GM12878 (cell line): ENCODE data around the gene PCSK6. TPM values are rescaled to one million over a fixed set of nuclear protein-coding genes. Genes with fewer than 3 reads are reported as not detected.
"Not testable (repeated sequence)": the region's sequence is repeated elsewhere in the genome, so short reads cannot be mapped to it uniquely, and the experiment has no call there.

ENCODE experiments used
- ATAC-seq: fragments of 200-7000 bp; cut with Tn5 transposase; 3 replicates; pipeline ENCODE4 v1.9.1; 2020; ENCODE audit warnings: mild to moderate bottlenecking, moderate library complexity
- BruUV-seq: library from RNA; stranded (reverse); fragments of 400-500 nt; replicated peaks from 2 replicates; lab custom pipeline; 2021; lab: Mats Ljungman, UMichigan
- CTCF ChIA-PET: fragments of 300-600 bp; sonication (Branson Sonifier 250); formaldehyde crosslinking; extraction: SDS; loops from one replicate; lab custom pipeline; 2021; ENCODE audit warnings: inconsistent platforms; lab: Yijun Ruan, JAX
- POLR2A ChIA-PET: fragments of 350-600 bp; formaldehyde crosslinking; extraction: SDS; loops from one replicate; lab custom pipeline; 2021; ENCODE audit warnings: inconsistent platforms; lab: Charles Lee
- RAD21 ChIA-PET: fragments of 300-600 bp; sonication (Branson Sonifier 250); formaldehyde crosslinking; loops from one replicate; lab custom pipeline; 2023; ENCODE audit warnings: antibody characterized with exemption; ENCODE audit not compliant: unreplicated experiment; lab: Charles Lee
- SMC1A ChIA-PET: fragments of 300-600 bp; sonication (Branson Sonifier 250); formaldehyde crosslinking; loops from one replicate; lab custom pipeline; 2023; ENCODE audit not compliant: unreplicated experiment, uncharacterized antibody; lab: Charles Lee
- DNase-seq: peaks from one replicate; pipeline ENCODE4 v3.0.0-alpha.2; 2011; ENCODE audit warnings: low read depth, low spot score
- FAIRE-seq: peaks from 3 replicates; lab custom pipeline; 2011; peaks lifted over from hg19 to GRCh38; lab: Jason Lieb, UNC
- H2AFZ ChIP-seq: 2 replicates; pipeline ENCODE4 v1.6.0; 2011; ENCODE audit warnings: low read depth, low read length, control low read depth; ENCODE audit not compliant: control insufficient read depth
- H3K27ac ChIP-seq: 2 replicates; pipeline ENCODE4 v1.5.1; 2011; ENCODE audit warnings: control low read depth; ENCODE audit not compliant: control insufficient read depth, insufficient read depth
- H3K27me3 ChIP-seq, 2 experiments: replicated peaks in 1 of 2; 2 replicates each; pipeline versions ENCODE4 v1.6.0 to v1.6.1; 2011; ENCODE audit warnings: low read length in 1 of 2; ENCODE audit not compliant: control insufficient read depth in 2 of 2, insufficient read depth in 2 of 2
- H3K36me3 ChIP-seq, 2 experiments: 2 replicates each; pipeline ENCODE4 v1.5.1; 2011; ENCODE audit warnings: low read length in 1 of 2; ENCODE audit not compliant: control insufficient read depth in 2 of 2, insufficient read depth in 2 of 2
- H3K4me1 ChIP-seq: 2 replicates; pipeline ENCODE4 v1.6.1; 2011; ENCODE audit warnings: mild to moderate bottlenecking, low read length, moderate library complexity, mixed read lengths; ENCODE audit not compliant: control insufficient read depth, insufficient read depth
- H3K4me2 ChIP-seq: 2 replicates; pipeline ENCODE4 v1.6.0; 2011; ENCODE audit warnings: control low read depth; ENCODE audit not compliant: control insufficient read depth, insufficient read depth
- H3K4me3 ChIP-seq: fragments of 200-600 bp; sonication (generic); 2 replicates; pipeline ENCODE4 v1.5.1; 2016
- H3K79me2 ChIP-seq: 2 replicates; pipeline ENCODE4 v1.6.0; 2011; ENCODE audit warnings: low read length; ENCODE audit not compliant: control insufficient read depth, insufficient read depth
- H3K9ac ChIP-seq: 2 replicates; pipeline ENCODE4 v1.8.0; 2011; ENCODE audit warnings: low read length, control low read depth, mixed read lengths; ENCODE audit not compliant: control insufficient read depth, insufficient read depth
- H3K9me3 ChIP-seq: replicated peaks from 3 replicates; pipeline ENCODE4 v1.5.1; 2011; ENCODE audit warnings: mild to moderate bottlenecking, low read length; ENCODE audit not compliant: control insufficient read depth, insufficient read depth
- H4K20me1 ChIP-seq: 2 replicates; pipeline ENCODE4 v1.6.0; 2011; ENCODE audit not compliant: control insufficient read depth, insufficient read depth
- HSF1 ChIP-seq: fragments of 150-350 bp; IDR thresholded peaks from 2 replicates; pipeline ENCODE4 v1.6.1; 2014; ENCODE audit warnings: mild to moderate bottlenecking, low read depth, low read length
- WGBS: methylation state at CpG from one replicate; pipeline ENCODE4 v1.1.6; 2016; ENCODE audit warnings: low lambda C conversion rate; ENCODE audit not compliant: insufficient replicate concordance, insufficient coverage; ENCODE audit errors: missing lambda C conversion rate; 5-methylcytosine and 5-hydroxymethylcytosine counted together
- in situ Hi-C: fragments of 300-500 bp; cut with MboI; formaldehyde crosslinking; loops from 9 replicates; pipeline ENCODE4 v1.14.3; 2018; ENCODE audit warnings: mixed read lengths
- intact Hi-C: fragments of 100-400 bp; cut with micrococcal nuclease; formaldehyde crosslinking; loops from one replicate; pipeline ENCODE4 v1.14.2; 2022; ENCODE audit not compliant: unreplicated experiment
- polyA plus RNA-seq, 11 experiments: library from polyadenylated mRNA; depleted of rRNA in 4 of 11; unstranded in 6 of 11; stranded (reverse) in 5 of 11; fragments of >200 nt; fragmentation: Nextera tagmentation in 4 of 11; fragmentation: Illumina TruSeq in 1 of 11; extraction: Ambion mirVana in 4 of 11; extraction: Trizol in 1 of 11; gene quantifications; 1 replicate in 1 of 11; 2 replicates in 10 of 11; pipeline versions ENCODE4 v1.2.1 to v1.2.3, GENCODE V29; 2011 to 2016; ENCODE audit warnings: inconsistent platforms in 2 of 11, missing spikeins in 2 of 11, low read depth in 1 of 11
- total RNA-seq, 4 experiments: library from RNA; depleted of rRNA in 3 of 4; stranded (reverse); fragments of >200 nt in 3 of 4; fragmentation: Illumina TruSeq in 1 of 4; extraction: Trizol in 1 of 4; gene quantifications; 2 replicates each; pipeline versions ENCODE4 v1.2.1 to v1.2.3, GENCODE V29; 2013 to 2021

The PCSK6 gene
- total and polyA plus RNA-seq, 10 of the 15 experiments (the other 5 are each of a cell fraction or from before 2014, with no cell fraction given): 0.19 to 0.67 (median 0.25) TPM; not detected in 4

GRCh38 chr15:101357333-101357732 is 132.2 kb downstream of the PCSK6 start (continued):
- no peak for TF ChIP-seq HSF1
- TF ChIP-seq, all 136 proteins: peak for 0

GRCh38 chr15:101356512-101357172 is 132.9 kb downstream of the PCSK6 start:
- CTCF ChIA-PET, FAIRE-seq: not testable (repeated sequence)

More at GRCh38 chr15:101356512-101357172, 132.9 kb downstream of the PCSK6 start:
- H3K9me3 ChIP-seq, H3K4me3 ChIP-seq, H3K27ac ChIP-seq, H3K27me3 ChIP-seq, POLR2A ChIA-PET, DNase-seq, H3K36me3 ChIP-seq, in situ Hi-C loops, H3K9ac ChIP-seq, H3K4me2 ChIP-seq, H3K4me1 ChIP-seq, H4K20me1 ChIP-seq, intact Hi-C loops, ATAC-seq, H2AFZ ChIP-seq, SMC1A ChIA-PET, BruUV-seq, H3K79me2 ChIP-seq: not testable (repeated sequence)
- RAD21 ChIA-PET: interaction anchor here (0.6 kb wide), 1 partner anchor 20 kb away, joined by 3 read pairs; no protein-coding TSS in a partner anchor
- 41% methylated on average over 9 of the region's 9 CpGs for WGBS
